HEK293 (cell line): ENCODE measurements around the gene MAP3K4.

Source experiments
- CTCF ChIA-PET: fragments of 350-600 bp; formaldehyde crosslinking; extraction: SDS; loops from one replicate; lab custom pipeline; 2021; ENCODE audit warnings: antibody characterized with exemption; lab: Yijun Ruan, JAX
- POLR2A ChIA-PET: fragments of 300-600 bp; formaldehyde crosslinking; extraction: SDS; loops from one replicate; lab custom pipeline; 2020; ENCODE audit warnings: antibody characterized with exemption, inconsistent platforms; lab: Yijun Ruan, JAX
- H3K27ac ChIP-seq: fragments of 200-500 bp; sonication (Bioruptor generic); 2 replicates; pipeline ENCODE4 v1.5.1; 2014; ENCODE audit warnings: low read depth, low read length, control low read depth, inconsistent platforms; ENCODE audit errors: extremely low read depth
- H3K36me3 ChIP-seq, 2 experiments: fragments of 200-500 bp in 1 of 2; sonication (Bioruptor generic) in 1 of 2; 1 replicate in 1 of 2; 2 replicates in 1 of 2; pipeline ENCODE4 v1.5.1; 2014 to 2017; ENCODE audit warnings: inconsistent platforms in 2 of 2, low read length in 2 of 2; ENCODE audit not compliant: control insufficient read depth in 2 of 2, insufficient read depth in 1 of 2
- H3K4me1 ChIP-seq: fragments of 200-500 bp; sonication (Bioruptor generic); 2 replicates; pipeline ENCODE4 v1.5.1; 2014; ENCODE audit warnings: mild to moderate bottlenecking, low read length, inconsistent platforms; ENCODE audit not compliant: control insufficient read depth, insufficient read depth
- H3K4me3 ChIP-seq: 2 replicates; pipeline ENCODE4 v1.5.1; 2011; ENCODE audit warnings: low read depth, mild to moderate bottlenecking, control low read depth, low read length, moderate library complexity
- H3K9me3 ChIP-seq: fragments of 200-500 bp; sonication (Bioruptor generic); 2 replicates; pipeline ENCODE4 v1.5.1; 2014; ENCODE audit warnings: low read depth, low read length, inconsistent platforms; ENCODE audit not compliant: control insufficient read depth, insufficient read depth
- HOXA7 ChIP-seq: sonication (generic); formaldehyde crosslinking; IDR thresholded peaks from 2 replicates; pipeline ENCODE4 v1.8.1; 2022; ENCODE audit warnings: missing genetic modification reagents, borderline replicate concordance
- HOXD13 ChIP-seq: sonication (generic); formaldehyde crosslinking; IDR thresholded peaks from 2 replicates; pipeline ENCODE4 v1.8.0; 2022; ENCODE audit warnings: missing genetic modification reagents, borderline replicate concordance
- SALL2 ChIP-seq: fragments of 450-650 bp; formaldehyde crosslinking; IDR thresholded peaks from 2 replicates; pipeline ENCODE4 v1.5.0; 2017; ENCODE audit warnings: missing biosample characterization, mild to moderate bottlenecking, missing genetic modification characterization, borderline replicate concordance
- SCRT1 ChIP-seq: fragments of 450-650 bp; formaldehyde crosslinking; IDR thresholded peaks from 2 replicates; pipeline ENCODE4 v1.5.1; 2016; ENCODE audit warnings: missing biosample characterization, missing genetic modification characterization, borderline replicate concordance
- SP7 ChIP-seq: fragments of 450-650 bp; formaldehyde crosslinking; IDR thresholded peaks from 2 replicates; pipeline ENCODE4 v1.5.1; 2016; ENCODE audit warnings: missing biosample characterization, missing genetic modification characterization
- TRIM28 ChIP-seq: IDR thresholded peaks from 2 replicates; pipeline ENCODE4 v1.6.1; 2011; ENCODE audit warnings: low read length, control low read depth, borderline replicate concordance
- YY1 ChIP-seq: fragments of 450-650 bp; formaldehyde crosslinking; IDR thresholded peaks from 2 replicates; pipeline ENCODE4 v1.5.1; 2018; ENCODE audit warnings: missing biosample characterization, missing genetic modification characterization
- ZBTB20 ChIP-seq: fragments of 450-650 bp; formaldehyde crosslinking; IDR thresholded peaks from 2 replicates; pipeline ENCODE4 v1.5.1; 2016; ENCODE audit warnings: missing biosample characterization, missing genetic modification characterization
- ZBTB44 ChIP-seq: fragments of 450-650 bp; IDR thresholded peaks from 2 replicates; pipeline ENCODE4 v1.5.1; 2018; ENCODE audit warnings: missing biosample characterization, mild to moderate bottlenecking, missing genetic modification characterization
- ZBTB6 ChIP-seq: fragments of 450-650 bp; formaldehyde crosslinking; IDR thresholded peaks from 2 replicates; pipeline ENCODE4 v1.5.1; 2017; ENCODE audit warnings: missing biosample characterization, missing genetic modification characterization
- ZNF138 ChIP-seq: fragments of 450-650 bp; formaldehyde crosslinking; IDR thresholded peaks from 2 replicates; pipeline ENCODE4 v1.5.1; 2016; ENCODE audit warnings: missing biosample characterization, missing genetic modification characterization, borderline replicate concordance
- ZNF24 ChIP-seq: fragments of 450-650 bp; formaldehyde crosslinking; IDR thresholded peaks from 2 replicates; pipeline ENCODE4 v1.5.1; 2016; ENCODE audit warnings: missing biosample characterization, missing genetic modification characterization
- ZNF266 ChIP-seq: fragments of 450-650 bp; formaldehyde crosslinking; IDR thresholded peaks from 2 replicates; pipeline ENCODE4 v1.5.1; 2016; ENCODE audit warnings: missing biosample characterization, missing genetic modification characterization, low read depth
- ZNF280D ChIP-seq: fragments of 450-650 bp; formaldehyde crosslinking; IDR thresholded peaks from 2 replicates; pipeline ENCODE4 v1.5.1; 2016; ENCODE audit warnings: missing biosample characterization, missing genetic modification characterization
- ZNF302 ChIP-seq: fragments of 450-650 bp; formaldehyde crosslinking; IDR thresholded peaks from 2 replicates; pipeline ENCODE4 v1.5.1; 2016; ENCODE audit warnings: missing biosample characterization, missing genetic modification characterization, low read depth
- ZNF398 ChIP-seq: fragments of 450-650 bp; formaldehyde crosslinking; IDR thresholded peaks from 2 replicates; pipeline ENCODE4 v1.5.1; 2017; ENCODE audit warnings: missing biosample characterization, missing genetic modification characterization
- ZNF513 ChIP-seq: fragments of 450-650 bp; IDR thresholded peaks from 2 replicates; pipeline ENCODE4 v1.5.1; 2018; ENCODE audit warnings: missing biosample characterization, missing genetic modification characterization
- ZNF624 ChIP-seq: fragments of 450-650 bp; formaldehyde crosslinking; IDR thresholded peaks from 2 replicates; pipeline ENCODE4 v1.5.1; 2017; ENCODE audit warnings: missing biosample characterization, missing genetic modification characterization
- ZNF658 ChIP-seq: fragments of 450-650 bp; formaldehyde crosslinking; IDR thresholded peaks from 2 replicates; pipeline ENCODE4; 2016; ENCODE audit warnings: missing biosample characterization, missing genetic modification characterization
- ZNF704 ChIP-seq: fragments of 450-650 bp; formaldehyde crosslinking; IDR thresholded peaks from 2 replicates; pipeline ENCODE4 v1.5.1; 2016; ENCODE audit warnings: missing biosample characterization, missing genetic modification characterization
- ZNF776 ChIP-seq: fragments of 450-650 bp; formaldehyde crosslinking; IDR thresholded peaks from 2 replicates; pipeline ENCODE4 v1.5.0; 2017; ENCODE audit warnings: missing biosample characterization, missing genetic modification characterization, borderline replicate concordance
- ZNF785 ChIP-seq: fragments of 450-650 bp; formaldehyde crosslinking; IDR thresholded peaks from 2 replicates; pipeline ENCODE4 v1.5.1; 2016; ENCODE audit warnings: missing biosample characterization, missing genetic modification characterization
- ZNF837 ChIP-seq: fragments of 450-650 bp; formaldehyde crosslinking; IDR thresholded peaks from 2 replicates; pipeline ENCODE4 v1.5.1; 2016; ENCODE audit warnings: missing biosample characterization, missing genetic modification characterization
- ZSCAN23 ChIP-seq: fragments of 450-650 bp; formaldehyde crosslinking; IDR thresholded peaks from 2 replicates; pipeline ENCODE4 v1.5.1; 2016; ENCODE audit warnings: missing biosample characterization, missing genetic modification characterization
- ZXDB ChIP-seq: fragments of 450-650 bp; formaldehyde crosslinking; IDR thresholded peaks from 2 replicates; pipeline ENCODE4 v1.5.1; 2016; ENCODE audit warnings: missing biosample characterization, missing genetic modification characterization

MAP3K4 gene

GRCh38 chr6:161153725-161154124 is 162.2 kb downstream of the MAP3K4 start:
- CTCF ChIA-PET: interaction anchor here (0.6 to 2.2 kb wide), 6 partner anchors 10 to 514 kb away, joined by 3 to 9 read pairs (median 3); no protein-coding TSS in a partner anchor
- Histone ChIP-seq H3K9me3 (no peaks in the 10 kb centered on the region), H3K27ac (no peak overlapping the region), H3K36me3 (peaks cover 0 to 50% of the 10 kb centered on the region in 2 experiments; a peak in 1 of 3 replicates), H3K4me3 (no peak overlapping the region), H3K4me1 (no peaks in the 10 kb centered on the region)
- POLR2A ChIA-PET: interaction anchor here (1.5 kb wide), 1 partner anchor 120 kb away, joined by 4 read pairs; the partner anchor contains the start of gene AGPAT4
- no peak for TF ChIP-seq ZNF624 (tag by site-specific recombination)
- no peak for TF ChIP-seq ZNF658 (tag by site-specific recombination)
- no peak for TF ChIP-seq HOXA7 (CRISPR knock-in tag)
- TF ChIP-seq ZSCAN23 (tag by site-specific recombination): no peak
- TF ChIP-seq SALL2 (tag by site-specific recombination): no peak
- no peak for TF ChIP-seq ZNF138 (tag by site-specific recombination)
- no peak for TF ChIP-seq ZBTB6 (tag by site-specific recombination)
- no peak for TF ChIP-seq YY1 (tag by site-specific recombination)
- no peak for TF ChIP-seq ZNF280D
- no peak for TF ChIP-seq ZXDB (tag by site-specific recombination)
- TF ChIP-seq HOXD13 (CRISPR knock-in tag): no peak
- no peak for TF ChIP-seq ZNF302
- TF ChIP-seq ZNF704: no peak
- no peak for TF ChIP-seq ZNF837 (tag by site-specific recombination)
- no peak for TF ChIP-seq ZNF266 (tag by site-specific recombination)
- no peak for TF ChIP-seq ZNF24 (tag by site-specific recombination)
- no peak for TF ChIP-seq SP7
- no peak for TF ChIP-seq ZNF785 (tag by site-specific recombination)
- TF ChIP-seq ZBTB20: no peak
- TF ChIP-seq, all 188 proteins: peak for 0

- CTCF ChIA-PET: interaction anchor here (1.4 to 1.8 kb wide), 2 partner anchors 11 to 216 kb away, joined by 4 to 6 read pairs; no protein-coding TSS in a partner anchor
- no peak overlapping the region for H3K27ac ChIP-seq
- H3K36me3 ChIP-seq: peaks cover 0 to 52% of the 10 kb centered on the region in 2 experiments; a peak in 2 of 3 replicates
- TF ChIP-seq ZNF398 (tag by site-specific recombination) (no peak), TRIM28 (no peak), ZNF513 (tag by site-specific recombination) (no peak), ZNF776 (no peak), ZBTB44 (no peak), ZBTB20 (no peak), SCRT1 (tag by site-specific recombination) (no peak)
- TF ChIP-seq, all 188 proteins: peak for 0
- Histone ChIP-seq H3K4me1 (no peaks in the 10 kb centered on the region), H3K9me3 (no peaks in the 10 kb centered on the region), H3K4me3 (no peak overlapping the region)
- POLR2A ChIA-PET: interaction anchor here (1.5 kb wide), 1 partner anchor 119 kb away, joined by 4 read pairs; the partner anchor contains the start of gene AGPAT4
Measured at GRCh38 chr6:161154796-161155335, 163.3 kb downstream of the MAP3K4 start.
